Measurements from ENCODE around the gene EPHB4.

The EPHB4 gene

DNA sequence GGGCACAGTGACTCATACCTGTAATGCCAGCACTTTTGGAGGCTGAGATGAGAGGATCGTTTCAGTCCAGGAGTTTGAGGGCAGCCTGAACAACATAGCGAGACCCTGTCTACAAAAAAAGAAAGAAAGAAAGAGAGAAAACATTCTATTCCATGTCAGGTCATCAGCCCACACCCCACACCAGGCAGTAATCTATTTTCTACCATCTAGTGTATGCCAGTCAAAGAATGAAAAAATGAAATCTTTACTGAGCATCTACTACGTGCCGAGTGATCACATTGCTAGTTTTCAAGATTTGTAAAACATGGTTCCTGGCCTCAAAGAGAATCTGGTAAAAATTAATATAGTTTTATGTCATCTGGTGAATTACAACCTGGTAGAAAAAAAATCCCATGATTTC, 3.1 kb upstream of the EPHB4 start:
- TF ChIP-seq, protein P1, sequence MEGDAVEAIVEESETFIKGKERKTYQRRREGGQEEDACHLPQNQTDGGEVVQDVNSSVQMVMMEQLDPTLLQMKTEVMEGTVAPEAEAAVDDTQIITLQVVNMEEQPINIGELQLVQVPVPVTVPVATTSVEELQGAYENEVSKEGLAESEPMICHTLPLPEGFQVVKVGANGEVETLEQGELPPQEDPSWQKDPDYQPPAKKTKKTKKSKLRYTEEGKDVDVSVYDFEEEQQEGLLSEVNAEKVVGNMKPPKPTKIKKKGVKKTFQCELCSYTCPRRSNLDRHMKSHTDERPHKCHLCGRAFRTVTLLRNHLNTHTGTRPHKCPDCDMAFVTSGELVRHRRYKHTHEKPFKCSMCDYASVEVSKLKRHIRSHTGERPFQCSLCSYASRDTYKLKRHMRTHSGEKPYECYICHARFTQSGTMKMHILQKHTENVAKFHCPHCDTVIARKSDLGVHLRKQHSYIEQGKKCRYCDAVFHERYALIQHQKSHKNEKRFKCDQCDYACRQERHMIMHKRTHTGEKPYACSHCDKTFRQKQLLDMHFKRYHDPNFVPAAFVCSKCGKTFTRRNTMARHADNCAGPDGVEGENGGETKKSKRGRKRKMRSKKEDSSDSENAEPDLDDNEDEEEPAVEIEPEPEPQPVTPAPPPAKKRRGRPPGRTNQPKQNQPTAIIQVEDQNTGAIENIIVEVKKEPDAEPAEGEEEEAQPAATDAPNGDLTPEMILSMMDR (IDR thresholded peaks at IDR 0.05; ENCODE audit: low read depth, low read length): no peak
- TF ChIP-seq MYC (IDR thresholded peaks at IDR 0.05; ENCODE audit: low read depth, low read length) (no peak), POLR2A (IDR thresholded peaks at IDR 0.05; ENCODE audit: extremely low read depth, insufficient read length) (no peak)
- TF ChIP-seq, protein P2, sequence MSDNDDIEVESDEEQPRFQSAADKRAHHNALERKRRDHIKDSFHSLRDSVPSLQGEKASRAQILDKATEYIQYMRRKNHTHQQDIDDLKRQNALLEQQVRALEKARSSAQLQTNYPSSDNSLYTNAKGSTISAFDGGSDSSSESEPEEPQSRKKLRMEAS (IDR thresholded peaks at IDR 0.05; ENCODE audit: low read depth, low read length): no peak
- no peak overlapping the region for H3K4me3 ChIP-seq (ENCODE audit: low read depth, low read length)
- no peak for DNase-seq (ENCODE audit: low read depth)

DNA sequence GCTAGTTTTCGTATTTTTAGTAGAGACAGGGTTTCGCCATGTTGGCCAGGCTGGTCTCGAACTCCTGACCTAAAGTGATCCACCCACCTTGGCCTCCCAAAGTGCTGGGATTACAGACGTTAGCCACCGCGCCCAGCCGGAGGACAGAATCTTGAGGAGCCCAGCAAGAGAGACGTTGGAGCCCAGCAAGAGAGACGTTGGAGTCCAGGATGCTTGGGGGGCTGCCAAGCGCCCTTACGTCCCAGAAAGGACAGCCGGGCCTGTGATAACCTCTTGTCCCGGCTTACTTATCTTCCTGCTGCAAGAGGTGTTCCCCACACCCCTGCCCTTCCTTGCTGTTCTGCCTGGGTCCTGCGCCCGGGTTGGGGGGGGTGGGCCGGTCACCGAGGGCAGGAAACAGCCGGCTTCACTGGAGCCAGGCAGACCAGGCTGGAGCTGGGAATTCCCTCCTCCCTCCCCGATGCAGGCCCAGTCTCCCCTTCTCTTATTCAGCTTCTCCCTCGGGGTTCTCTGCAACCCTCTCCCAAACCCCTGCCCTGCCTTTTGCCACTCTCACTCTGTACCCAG, 1.9 kb upstream of the EPHB4 start:
- no peak for DNase-seq (ENCODE audit: low read depth)
- no peak overlapping the region for H3K4me3 ChIP-seq (ENCODE audit: low read depth, low read length)
- TF ChIP-seq MYC (IDR thresholded peaks at IDR 0.05; ENCODE audit: low read depth, low read length) (no peak), POLR2A (IDR thresholded peaks at IDR 0.05; ENCODE audit: extremely low read depth, insufficient read length) (no peak)
- TF ChIP-seq, protein P2 (IDR thresholded peaks at IDR 0.05; ENCODE audit: low read depth, low read length): no peak
- TF ChIP-seq, protein P1 (IDR thresholded peaks at IDR 0.05; ENCODE audit: low read depth, low read length): no peak

DNA sequence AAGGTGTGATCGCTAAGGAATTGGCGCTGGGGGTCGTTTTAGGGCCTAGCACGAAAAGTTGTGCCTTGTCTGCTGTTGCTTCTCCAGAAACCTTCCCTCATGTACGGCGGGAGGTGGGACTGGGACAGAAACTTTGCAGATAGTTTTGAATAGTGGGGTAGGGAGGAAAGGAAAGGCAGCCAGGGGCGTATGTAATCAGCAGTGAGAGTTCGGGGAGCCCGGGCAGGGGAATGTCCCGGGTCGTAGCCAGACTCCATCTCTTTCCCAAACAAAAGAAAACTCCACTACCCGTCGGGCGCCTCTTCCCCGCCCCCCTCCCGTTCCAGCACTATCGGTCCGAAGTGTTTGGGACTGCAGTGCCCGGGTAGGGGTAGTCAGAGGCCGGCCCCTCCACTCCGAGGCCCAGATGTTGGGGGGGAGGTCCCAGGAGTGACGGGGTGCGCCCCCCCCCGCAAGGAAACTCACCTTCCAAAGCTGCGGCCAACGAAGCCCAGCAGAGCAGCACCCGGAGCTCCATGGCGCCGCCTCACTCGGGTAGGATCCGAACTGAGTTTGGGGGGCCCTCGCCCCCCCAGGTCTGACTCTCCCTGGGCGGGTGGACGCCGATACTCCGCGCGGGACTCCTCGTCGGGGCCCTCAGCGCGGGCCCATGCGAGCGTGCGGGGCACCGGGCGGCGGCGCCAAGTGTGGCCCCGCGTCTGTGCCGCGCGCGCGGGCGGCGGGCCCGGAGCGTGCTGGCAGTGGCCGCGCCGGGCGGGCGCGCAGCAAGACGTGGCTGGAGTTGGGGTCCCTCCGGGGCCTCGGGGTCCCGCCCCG, 601 bp downstream of the EPHB4 start:
- TF ChIP-seq POLR2A (IDR thresholded peaks at IDR 0.05; ENCODE audit: extremely low read depth, insufficient read length) (no peak), MYC (IDR thresholded peaks at IDR 0.05; ENCODE audit: low read depth, low read length) (no peak)
- TF ChIP-seq, protein P2 (IDR thresholded peaks at IDR 0.05; ENCODE audit: low read depth, low read length): no peak
- TF ChIP-seq, protein P1 (IDR thresholded peaks at IDR 0.05; ENCODE audit: low read depth, low read length): no peak
- peak overlapping the region; percentile 12 for H3K4me3 ChIP-seq (ENCODE audit: low read depth, low read length)
- no peak for DNase-seq (ENCODE audit: low read depth)

DNA sequence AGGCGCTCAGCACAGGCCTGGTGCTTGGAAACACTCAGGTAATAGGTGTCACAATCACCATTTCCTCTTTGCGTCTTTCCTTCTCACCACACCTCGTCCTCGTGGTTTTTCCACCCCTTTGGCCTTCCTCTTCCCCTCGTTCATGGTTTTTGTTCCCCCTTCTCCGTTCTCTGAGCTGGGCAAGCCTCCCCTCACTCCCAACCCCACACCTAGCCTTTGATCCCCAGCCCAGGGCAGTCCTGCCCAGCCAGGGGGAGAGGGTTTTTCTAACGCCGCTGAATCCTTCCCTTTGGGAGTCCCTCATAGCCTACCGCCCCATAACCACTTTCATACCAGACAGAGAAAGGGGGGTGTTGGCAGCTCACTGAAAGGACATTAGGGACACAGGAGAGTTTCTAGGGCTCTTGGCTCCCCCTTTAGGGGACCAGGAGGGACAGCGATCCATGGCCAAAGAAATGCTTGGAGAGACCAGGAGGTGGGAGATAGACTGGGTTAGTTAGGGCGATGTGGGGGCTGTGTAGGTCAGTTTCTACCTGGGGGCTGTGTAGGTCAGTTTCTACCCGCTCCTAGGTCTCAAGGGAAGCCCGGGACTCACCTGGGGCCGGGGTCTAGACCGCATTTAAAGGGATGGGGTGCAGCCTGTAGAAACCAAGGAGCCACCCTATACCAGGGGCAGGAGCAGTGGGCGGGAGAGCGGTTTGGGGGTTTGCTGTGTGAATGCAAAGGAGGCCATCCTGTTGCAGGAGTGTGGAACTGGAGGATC, 1.4 kb downstream of the EPHB4 start:
- DNase-seq (ENCODE audit: low read depth): peak; percentile 86
- TF ChIP-seq, protein P1 (IDR thresholded peaks at IDR 0.05; ENCODE audit: low read depth, low read length): peak; percentile 85
- TF ChIP-seq MYC (IDR thresholded peaks at IDR 0.05; ENCODE audit: low read depth, low read length): no peak
- H3K4me3 ChIP-seq (ENCODE audit: low read depth, low read length): peak overlapping the region; percentile 12

DNA sequence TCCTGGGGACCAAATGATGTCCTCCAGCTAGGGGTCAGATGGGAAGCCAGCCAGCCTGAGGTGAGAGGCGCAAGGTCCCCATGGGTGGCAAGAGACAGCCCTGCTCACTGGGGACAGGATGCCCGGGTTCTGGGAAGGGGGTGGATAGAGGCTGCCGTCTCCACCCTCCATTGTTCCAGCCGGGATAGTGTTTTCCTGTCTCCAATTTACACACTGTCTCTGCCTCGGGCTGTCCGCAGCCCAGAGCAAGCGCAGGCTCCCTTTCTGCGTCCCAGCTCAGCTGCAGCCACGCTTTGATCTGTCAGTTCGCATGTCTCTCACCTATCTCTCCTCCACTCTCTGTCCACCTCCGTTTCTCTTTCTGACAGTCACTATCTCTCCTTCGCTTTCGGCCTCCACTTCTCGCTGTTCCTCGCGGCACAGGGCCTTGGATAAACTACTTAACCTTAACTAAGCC, 2.1 kb downstream of the EPHB4 start:
- no peak for DNase-seq (ENCODE audit: low read depth)
- TF ChIP-seq POLR2A (IDR thresholded peaks at IDR 0.05; ENCODE audit: extremely low read depth, insufficient read length) (no peak), MYC (IDR thresholded peaks at IDR 0.05; ENCODE audit: low read depth, low read length) (no peak)
- TF ChIP-seq, protein P1 (IDR thresholded peaks at IDR 0.05; ENCODE audit: low read depth, low read length): no peak
- TF ChIP-seq, protein P2 (IDR thresholded peaks at IDR 0.05; ENCODE audit: low read depth, low read length): no peak
- H3K4me3 ChIP-seq (ENCODE audit: low read depth, low read length): no peak overlapping the region
